ENCODE data around the gene EOLA2. TPM values are rescaled to one million over a fixed set of nuclear protein-coding genes. Genes with fewer than 3 reads are reported as not detected.
A peak's percentile ranks its signal among the peaks of the same experiment; 100 is the strongest.

The EOLA2 gene
- polyA plus RNA-seq, 1 experiment = 35.8 TPM

GRCh38 chrX:149962859-149963757 lies 24.8 kb upstream of the EOLA2 start:
- peak; percentile 63 for TF ChIP-seq CTCF (IDR thresholded peaks at IDR 0.05; ENCODE audit: insufficient read depth, low read depth, low read length)
- CTCF ChIA-PET = interaction anchor here (0.5 to 1.4 kb wide), 5 partner anchors 84 to 618 kb away, joined by 3 to 5 read pairs (median 4); no protein-coding TSS in a partner anchor
- H3K27me3 ChIP-seq (ENCODE audit: control insufficient read depth, insufficient read depth, low read length) = no peaks in the 10 kb centered on the region
- POLR2A ChIA-PET = no interaction called here
- no peaks in the 10 kb centered on the region for H3K36me3 ChIP-seq (ENCODE audit: control insufficient read depth, insufficient read depth, low read length)
- no peak for DNase-seq (ENCODE audit: low read depth)
- no peak overlapping the region for H3K4me3 ChIP-seq (ENCODE audit: low read depth, low read length)

DNA sequence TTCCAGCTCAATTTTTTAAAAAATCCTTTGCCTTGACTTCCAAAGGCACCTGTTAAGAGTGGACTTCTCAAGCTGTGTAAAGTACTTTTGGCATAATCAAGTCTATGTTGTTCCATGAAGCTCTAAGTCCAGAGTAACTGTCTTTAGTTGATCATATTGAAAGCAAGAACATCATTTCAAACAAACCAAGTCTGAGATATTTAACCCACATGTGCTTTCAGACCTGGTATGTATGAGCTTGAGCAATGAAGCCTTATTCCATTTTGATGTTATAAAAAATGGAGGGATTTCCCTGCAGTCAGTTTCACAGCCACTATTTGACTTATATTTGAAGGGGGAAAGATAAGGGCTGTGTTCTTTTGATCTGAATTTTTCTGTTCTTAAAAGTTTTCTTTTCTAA lies 23.7 kb upstream of the EOLA2 start:
- CTCF ChIA-PET = interaction anchor here (0.6 to 1.4 kb wide), 2 partner anchors 85 to 513 kb away, joined by 3 to 5 read pairs; no protein-coding TSS in a partner anchor
- Histone ChIP-seq H3K4me3 (ENCODE audit: low read depth, low read length) (no peak overlapping the region), H3K36me3 (ENCODE audit: control insufficient read depth, insufficient read depth, low read length) (no peaks in the 10 kb centered on the region), H3K27me3 (ENCODE audit: control insufficient read depth, insufficient read depth, low read length) (no peaks in the 10 kb centered on the region)
- no peak for TF ChIP-seq CTCF (IDR thresholded peaks at IDR 0.05; ENCODE audit: insufficient read depth, low read depth, low read length)
- POLR2A ChIA-PET = no interaction called here
- DNase-seq (ENCODE audit: low read depth) = no peak

DNA sequence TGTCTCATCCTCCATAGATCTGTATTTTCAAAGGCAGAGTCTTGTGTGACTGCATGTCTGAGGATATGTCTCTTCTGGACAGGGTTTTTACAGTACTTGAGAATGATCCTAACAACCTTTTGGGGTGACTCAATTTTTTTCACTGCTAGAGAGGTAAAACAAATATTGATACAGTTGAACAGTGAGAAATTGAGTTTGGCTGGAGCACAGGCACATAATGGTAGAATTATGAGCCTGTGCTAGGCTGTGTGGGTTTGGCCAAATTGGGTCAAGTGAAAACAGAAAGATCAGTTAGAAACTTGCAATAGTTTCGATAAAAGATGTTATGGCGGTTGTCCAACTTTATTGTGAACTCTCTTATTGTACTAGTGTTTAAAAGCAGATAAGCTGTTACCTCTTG lies 23.3 kb upstream of the EOLA2 start:
- Histone ChIP-seq H3K36me3 (ENCODE audit: control insufficient read depth, insufficient read depth, low read length) (no peaks in the 10 kb centered on the region), H3K4me3 (ENCODE audit: low read depth, low read length) (no peak overlapping the region), H3K27me3 (ENCODE audit: control insufficient read depth, insufficient read depth, low read length) (no peaks in the 10 kb centered on the region)
- ChIA-PET CTCF (interaction anchor here (0.6 kb wide), 1 partner anchor 513 kb away, joined by 3 read pairs; no protein-coding TSS in a partner anchor), POLR2A (no interaction called here)
- DNase-seq (ENCODE audit: low read depth) = no peak
- no peak for TF ChIP-seq CTCF (IDR thresholded peaks at IDR 0.05; ENCODE audit: insufficient read depth, low read depth, low read length)

GRCh38 chrX:149950681-149951080 lies 12.4 kb upstream of the EOLA2 start:
- no peaks in the 10 kb centered on the region for H3K27me3 ChIP-seq (ENCODE audit: control insufficient read depth, insufficient read depth, low read length)
- peak; percentile 27 for DNase-seq (ENCODE audit: low read depth)
- peak; percentile 37 for TF ChIP-seq CTCF (IDR thresholded peaks at IDR 0.05; ENCODE audit: insufficient read depth, low read depth, low read length)
- CTCF ChIA-PET = interaction anchor here (0.7 to 1.0 kb wide), 4 partner anchors 11 to 765 kb away, joined by 3 to 4 read pairs (median 3); no protein-coding TSS in a partner anchor
- H3K4me3 ChIP-seq (ENCODE audit: low read depth, low read length) = no peak overlapping the region
- POLR2A ChIA-PET = no interaction called here
- H3K36me3 ChIP-seq (ENCODE audit: control insufficient read depth, insufficient read depth, low read length) = no peaks in the 10 kb centered on the region

GRCh38 chrX:149949743-149950436 lies 11.6 kb upstream of the EOLA2 start:
- TF ChIP-seq CTCF (IDR thresholded peaks at IDR 0.05; ENCODE audit: insufficient read depth, low read depth, low read length) = no peak
- Histone ChIP-seq H3K36me3 (ENCODE audit: control insufficient read depth, insufficient read depth, low read length) (no peaks in the 10 kb centered on the region), H3K27me3 (ENCODE audit: control insufficient read depth, insufficient read depth, low read length) (no peaks in the 10 kb centered on the region), H3K4me3 (ENCODE audit: low read depth, low read length) (no peak overlapping the region)
- no peak for DNase-seq (ENCODE audit: low read depth)
- CTCF ChIA-PET = interaction anchor here (0.7 to 1.0 kb wide), 4 partner anchors 10 to 766 kb away, joined by 3 to 4 read pairs (median 3); no protein-coding TSS in a partner anchor
- POLR2A ChIA-PET = interaction anchor here (0.6 kb wide), 1 partner anchor 738 kb away, joined by 5 read pairs; no protein-coding TSS in a partner anchor
